NCI-H446 (cell line): ENCODE results near the gene DNASE2B.

Experiments
- DNase-seq, 2 experiments: peaks; one replicate each; lab custom pipeline; 2025; lab: John Stamatoyannopoulos, UW

The DNASE2B gene, protein sequence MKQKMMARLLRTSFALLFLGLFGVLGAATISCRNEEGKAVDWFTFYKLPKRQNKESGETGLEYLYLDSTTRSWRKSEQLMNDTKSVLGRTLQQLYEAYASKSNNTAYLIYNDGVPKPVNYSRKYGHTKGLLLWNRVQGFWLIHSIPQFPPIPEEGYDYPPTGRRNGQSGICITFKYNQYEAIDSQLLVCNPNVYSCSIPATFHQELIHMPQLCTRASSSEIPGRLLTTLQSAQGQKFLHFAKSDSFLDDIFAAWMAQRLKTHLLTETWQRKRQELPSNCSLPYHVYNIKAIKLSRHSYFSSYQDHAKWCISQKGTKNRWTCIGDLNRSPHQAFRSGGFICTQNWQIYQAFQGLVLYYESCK

DNA sequence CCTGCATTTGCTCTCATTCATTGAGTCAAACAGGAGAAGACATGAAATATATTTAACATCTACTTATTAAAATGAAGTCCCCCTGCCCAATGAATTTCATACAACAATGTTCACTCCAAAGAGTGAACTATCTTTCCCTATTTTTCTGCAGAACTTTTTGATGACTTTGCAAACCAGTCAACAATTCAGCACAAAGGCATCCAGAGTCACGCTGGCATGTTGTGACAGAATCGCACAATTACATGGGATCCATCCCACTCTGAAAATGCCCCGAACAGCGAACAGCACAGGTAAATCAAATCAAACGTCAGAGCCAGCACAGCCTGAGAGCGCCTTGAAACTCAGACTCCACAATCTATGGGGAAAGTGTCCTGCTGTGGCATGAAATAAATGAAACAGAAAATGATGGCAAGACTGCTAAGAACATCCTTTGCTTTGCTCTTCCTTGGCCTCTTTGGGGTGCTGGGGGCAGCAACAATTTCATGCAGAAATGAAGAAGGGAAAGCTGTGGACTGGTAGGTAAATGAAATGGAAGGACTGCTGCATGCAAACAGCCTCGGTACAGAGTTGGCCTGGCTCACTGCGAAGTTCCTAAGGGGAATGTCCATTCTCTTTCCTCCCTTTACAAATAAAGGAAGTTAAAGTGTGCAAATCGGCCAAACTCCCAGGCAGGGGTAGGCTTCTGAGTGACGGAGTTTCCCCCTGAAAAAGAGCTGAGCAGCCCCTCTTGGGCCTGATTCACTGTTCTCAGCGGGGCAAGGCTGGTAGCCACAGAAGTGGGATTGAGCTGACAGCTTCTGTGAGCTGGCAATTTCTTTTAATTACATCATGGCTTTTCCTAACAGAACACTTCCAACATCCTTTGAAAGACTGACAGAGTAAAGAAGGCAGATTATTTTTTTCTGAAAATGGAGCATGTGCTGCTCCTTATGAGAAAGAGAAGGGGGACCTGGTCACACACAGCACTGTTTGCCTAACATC, at the start of gene DNASE2B:
Gene DNASE2B, plus strand, starts transcription at position 310 of the 981 bp plus-strand sequence. Its CDS starts 81 bp downstream, at position 391.
- DNase-seq: no peak

DNA sequence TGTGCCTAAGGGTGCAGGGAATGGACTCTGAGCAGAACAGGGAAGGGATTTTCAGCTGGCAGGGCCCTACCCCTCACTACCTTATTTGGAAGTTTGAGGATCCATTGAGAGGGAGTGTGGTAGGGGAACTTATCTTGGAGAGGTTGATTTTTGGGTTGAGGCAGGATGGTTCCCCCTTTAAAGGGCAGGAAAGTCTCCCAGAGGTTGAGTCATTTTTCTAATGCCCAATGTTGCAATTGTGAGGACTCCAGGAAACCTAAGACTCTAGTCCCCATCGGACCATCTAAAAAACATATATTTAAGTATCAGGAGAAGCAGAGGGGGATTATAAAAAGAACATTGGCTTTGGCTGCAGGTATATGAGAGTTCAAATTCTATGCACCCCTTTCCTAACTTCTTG, 49.5 kb upstream of the DNASE2B start:
- no peak for DNase-seq

- no peak for DNase-seq
Observed at GRCh38 chr1:84350104-84350503, 48.2 kb upstream of the DNASE2B start.

DNA sequence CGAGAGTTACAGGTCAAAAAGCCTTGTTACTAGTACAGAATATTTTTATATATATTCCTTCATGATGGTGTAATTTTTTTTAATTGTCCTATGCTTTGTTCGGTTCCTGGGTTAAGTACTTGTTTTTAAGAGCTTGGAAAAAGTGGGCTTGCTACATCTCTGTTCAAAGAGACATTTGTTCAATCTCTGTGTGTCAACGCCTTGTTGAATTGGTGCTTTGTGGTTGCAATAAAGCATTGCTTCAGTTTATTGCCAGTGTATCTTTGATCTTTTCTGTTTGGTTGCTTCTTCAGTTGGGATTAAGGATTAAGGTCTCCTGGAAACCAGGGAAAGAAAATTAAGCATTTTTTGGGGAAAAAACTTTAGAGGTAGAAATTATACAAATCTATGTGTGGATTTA, 47.7 kb upstream of the DNASE2B start:
- no peak for DNase-seq

DNA sequence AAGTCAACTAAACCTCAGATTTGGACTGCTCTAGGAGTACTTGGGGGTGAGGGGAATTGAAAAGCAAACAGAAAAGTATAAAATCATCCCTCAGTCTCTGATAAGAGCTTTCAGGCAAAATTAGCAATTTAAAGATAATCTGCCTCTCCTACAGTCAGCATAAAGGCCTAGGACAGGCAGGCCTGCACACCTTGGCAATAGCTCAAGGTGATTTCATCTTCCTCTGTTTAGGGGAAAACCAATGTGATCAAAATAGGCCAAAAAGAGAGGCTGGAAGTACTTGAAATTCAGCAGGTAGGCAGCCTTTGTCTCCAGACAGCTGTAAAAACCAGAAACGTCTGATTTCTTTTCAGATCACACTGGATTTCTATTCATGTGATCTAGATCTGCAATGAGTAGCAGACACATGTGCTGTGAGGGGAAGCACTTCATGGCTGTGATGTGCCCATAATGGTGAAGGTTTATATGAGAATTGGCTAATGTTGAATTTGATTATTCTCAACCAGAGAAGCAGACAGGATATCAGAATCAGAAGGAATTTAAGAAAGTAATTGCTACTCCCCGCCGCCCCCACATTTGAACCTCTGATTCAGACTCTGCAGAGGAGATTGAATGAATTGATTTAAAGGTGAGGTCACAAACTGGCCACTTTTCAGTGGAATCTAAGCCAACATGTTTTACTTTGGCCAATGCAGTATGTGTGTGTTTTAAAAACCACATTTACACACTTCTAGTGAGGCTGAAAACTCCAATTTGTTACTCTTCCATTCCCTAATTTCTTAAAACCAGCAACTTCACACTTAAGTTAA, 45.8 kb upstream of the DNASE2B start:
- no peak for DNase-seq

- peak; percentile 19 to 35 for DNase-seq
Observed at GRCh38 chr1:84353695-84354094, 44.6 kb upstream of the DNASE2B start.

DNA sequence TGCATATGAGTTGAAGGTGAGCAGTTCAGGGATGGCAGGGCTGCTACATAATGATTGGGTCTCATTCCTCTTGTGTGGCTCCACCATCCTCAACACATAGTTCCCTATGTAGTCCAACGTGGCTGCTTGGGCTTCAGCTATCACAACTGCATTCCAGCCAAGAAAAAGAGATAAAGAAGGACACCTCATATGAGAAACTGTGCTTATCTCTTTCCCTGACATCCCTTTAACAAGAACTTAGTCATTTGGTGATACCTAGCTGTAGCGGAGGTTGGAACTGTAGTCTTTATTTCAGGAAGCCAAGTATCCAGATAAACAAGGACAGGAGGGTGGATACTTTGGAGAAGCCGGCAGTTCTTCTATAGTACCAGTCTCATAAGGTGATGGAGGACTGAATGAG, 42.7 kb upstream of the DNASE2B start:
- no peak for DNase-seq

GRCh38 chr1:84356881-84357280, 41.4 kb upstream of the DNASE2B start:
- DNase-seq: no peak

- no peak for DNase-seq
Observed at GRCh38 chr1:84358695-84359094, 39.6 kb upstream of the DNASE2B start.

GRCh38 chr1:84360316-84360715, 38.0 kb upstream of the DNASE2B start:
- DNase-seq: no peak

- DNase-seq: no peak
Observed at GRCh38 chr1:84361796-84362195, 36.5 kb upstream of the DNASE2B start.

DNA sequence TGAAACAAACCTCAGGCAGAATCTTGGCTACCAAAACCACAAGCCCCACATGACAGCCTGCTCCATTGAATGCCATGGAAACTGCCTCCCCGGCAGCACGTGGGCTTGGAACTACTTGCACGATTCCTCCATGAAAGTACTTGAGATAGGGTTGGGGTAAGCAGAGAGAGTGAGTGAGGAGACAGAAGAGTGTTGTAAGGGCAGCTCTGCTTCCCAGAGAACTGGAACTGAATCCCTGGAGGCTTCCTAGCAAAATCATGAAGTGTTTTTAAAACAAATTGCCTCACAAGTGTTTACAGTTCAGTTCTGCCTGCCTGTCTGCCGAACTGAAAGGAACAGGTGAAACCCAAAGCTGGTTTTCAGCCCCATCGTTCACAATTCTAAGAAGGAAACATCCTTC, 35.3 kb upstream of the DNASE2B start:
- DNase-seq: no peak

DNA sequence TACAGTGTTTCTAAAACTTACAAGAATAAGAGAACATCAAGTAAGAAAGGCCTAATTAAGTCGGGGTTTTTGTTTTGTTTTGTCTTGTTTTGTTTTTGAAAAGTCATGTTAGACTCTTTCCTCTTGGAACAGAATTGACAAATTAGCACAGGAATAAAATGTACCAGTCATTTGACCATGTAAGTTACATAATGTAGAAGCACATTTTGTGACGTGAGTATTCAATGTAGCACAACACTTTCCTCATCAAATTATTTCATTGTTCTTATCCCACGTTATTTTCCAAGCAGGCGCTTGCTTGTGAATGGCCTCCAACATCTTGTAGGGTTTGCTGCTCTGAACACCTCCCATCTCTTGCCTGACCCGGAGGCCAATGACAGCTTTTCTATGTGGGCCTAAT, 34.7 kb upstream of the DNASE2B start:
- DNase-seq: no peak

GRCh38 chr1:84365225-84366221, 32.8 kb upstream of the DNASE2B start:
- no peak for DNase-seq

GRCh38 chr1:84366786-84367185, 31.5 kb upstream of the DNASE2B start:
- no peak for DNase-seq

GRCh38 chr1:84367219-84367618, 31.1 kb upstream of the DNASE2B start:
- no peak for DNase-seq

GRCh38 chr1:84368441-84368840, 29.8 kb upstream of the DNASE2B start:
- no peak for DNase-seq

DNA sequence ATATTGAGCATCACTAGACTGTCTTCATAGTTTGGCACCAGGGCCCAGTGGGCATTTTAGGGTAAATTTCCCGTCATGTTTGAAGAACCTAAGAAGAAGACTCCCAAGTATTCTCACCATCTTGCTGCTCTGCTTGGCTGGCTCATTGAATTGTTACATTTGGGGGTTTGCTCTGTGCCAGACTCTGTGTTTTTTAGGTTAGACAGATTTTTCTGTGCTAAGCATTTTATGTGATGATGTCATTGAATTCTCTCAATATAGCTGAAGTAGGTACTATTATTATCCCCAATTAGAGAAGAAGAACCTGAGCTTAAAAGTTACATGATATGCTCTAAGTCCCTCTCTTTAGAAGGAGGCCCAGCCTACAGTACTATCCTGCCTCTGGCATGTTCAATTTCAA, 28.0 kb upstream of the DNASE2B start:
- DNase-seq: no peak

DNA sequence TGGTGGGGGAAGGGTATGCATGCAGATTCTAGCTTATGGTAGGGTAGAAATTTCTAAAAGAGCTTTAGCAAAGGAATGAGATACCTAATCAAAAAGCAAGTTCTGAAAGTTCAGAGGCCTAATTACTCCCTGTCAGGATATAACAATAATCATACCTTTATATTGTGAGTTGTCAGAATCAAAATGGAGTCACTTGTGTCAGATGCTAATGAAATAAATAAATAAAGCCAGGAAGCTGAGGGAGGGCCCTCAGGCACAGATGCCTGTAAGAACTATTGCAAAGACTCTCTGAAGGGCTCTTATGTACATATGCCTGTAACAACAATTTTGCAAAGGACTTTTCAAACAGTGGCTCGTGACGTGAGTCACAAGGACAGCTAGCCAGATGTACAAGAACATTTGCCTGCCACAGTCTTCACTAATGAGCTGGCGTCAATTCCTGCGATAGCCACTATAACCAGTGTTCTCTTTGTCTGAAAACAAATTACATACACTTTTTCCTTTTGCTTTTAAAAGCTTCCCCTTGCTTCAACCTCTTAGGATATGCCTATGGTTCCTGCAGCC, 27.4 kb upstream of the DNASE2B start:
- no peak for DNase-seq

DNA sequence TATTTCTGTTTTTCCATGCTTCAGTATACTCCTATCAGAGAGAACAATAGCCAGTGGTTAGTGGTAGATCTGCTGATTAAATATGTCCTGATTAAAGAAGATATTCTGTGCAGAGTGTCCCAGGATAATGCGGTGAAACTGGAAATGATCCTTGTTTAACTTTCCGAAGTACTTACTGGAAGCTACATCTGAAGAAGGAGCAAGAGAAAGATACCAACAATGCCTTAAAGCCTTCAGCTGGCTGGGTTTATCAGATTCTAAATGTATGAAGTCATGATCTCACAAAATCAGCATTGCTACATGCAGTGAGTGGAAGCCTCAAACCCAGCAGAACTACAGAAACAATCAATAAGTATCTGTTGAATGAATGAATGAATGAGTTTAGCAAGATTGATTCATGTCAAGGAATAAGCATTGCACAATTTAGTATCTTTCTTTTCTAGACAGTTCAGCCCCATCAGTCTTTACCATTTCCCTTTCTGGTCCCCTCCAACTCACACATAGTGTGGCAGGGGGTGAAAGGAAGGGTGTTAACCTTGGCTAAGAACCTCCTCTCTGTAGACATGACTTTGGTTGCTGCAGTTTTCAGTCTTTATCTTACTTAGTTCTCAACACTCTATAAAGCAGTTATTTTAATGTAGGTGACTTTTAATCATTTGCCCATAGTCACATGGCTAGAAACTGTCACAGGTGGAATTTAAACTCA, 24.7 kb upstream of the DNASE2B start:
- no peak for DNase-seq
